ENCODE data around the gene KRT32. TPM values are rescaled to one million over a fixed set of nuclear protein-coding genes. Genes with fewer than 3 reads are reported as not detected.

The KRT32 gene
- 0.27 TPM for total RNA-seq
- long read RNA-seq = 0 reads

DNA sequence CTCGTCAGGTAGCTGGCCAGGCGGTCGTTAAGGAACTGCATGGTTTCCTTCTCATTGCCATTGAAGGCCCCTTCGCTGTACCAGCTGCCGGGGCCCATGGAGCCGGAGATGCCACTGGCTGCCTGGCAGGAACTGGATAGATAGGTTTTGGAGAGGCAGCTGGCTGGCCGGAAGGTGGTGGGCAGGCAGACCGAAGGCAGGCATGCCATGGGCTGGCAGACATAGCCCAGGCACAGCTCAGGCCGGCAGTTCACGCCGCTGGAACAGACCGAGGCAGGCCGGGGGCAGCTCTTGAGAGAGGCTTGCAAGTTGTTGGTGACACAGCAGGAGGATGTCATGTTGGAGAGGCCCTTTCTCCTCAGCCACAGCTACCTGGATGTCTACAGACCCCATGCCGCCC, at the start of gene KRT32:
TSS of gene KRT32 (minus strand) at position 399 of the 400 bp plus-strand sequence. CDS start at position 338, 61 bp downstream.
- DNase-seq (ENCODE audit: low spot score) = no peak
- intact Hi-C loops (cut with DNase I) = no loop called here

DNA sequence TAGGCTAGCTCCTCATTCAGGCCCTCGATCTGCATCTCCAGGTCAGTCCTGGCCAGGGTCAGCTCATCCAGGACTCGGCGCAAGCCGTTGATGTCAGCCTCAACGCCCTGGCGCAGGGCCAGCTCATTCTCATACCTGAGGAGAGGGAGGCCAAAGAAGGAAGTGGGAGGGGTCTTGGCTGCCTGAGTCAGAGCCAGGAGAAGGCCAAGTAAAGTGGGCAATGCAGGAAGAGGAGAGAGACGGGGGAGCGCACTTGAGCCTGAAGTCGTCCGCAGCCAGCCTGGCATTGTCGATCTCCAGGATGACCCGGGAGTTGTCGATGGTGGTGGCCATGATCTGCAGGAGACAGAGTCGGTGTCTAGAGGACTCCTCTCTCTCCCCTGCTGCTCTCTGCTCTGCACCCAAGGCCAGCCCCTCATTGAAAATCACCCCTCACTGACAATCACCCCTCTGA, 49.7 kb upstream of the KRT32 start:
- DNase-seq (ENCODE audit: low spot score) = no peak

DNA sequence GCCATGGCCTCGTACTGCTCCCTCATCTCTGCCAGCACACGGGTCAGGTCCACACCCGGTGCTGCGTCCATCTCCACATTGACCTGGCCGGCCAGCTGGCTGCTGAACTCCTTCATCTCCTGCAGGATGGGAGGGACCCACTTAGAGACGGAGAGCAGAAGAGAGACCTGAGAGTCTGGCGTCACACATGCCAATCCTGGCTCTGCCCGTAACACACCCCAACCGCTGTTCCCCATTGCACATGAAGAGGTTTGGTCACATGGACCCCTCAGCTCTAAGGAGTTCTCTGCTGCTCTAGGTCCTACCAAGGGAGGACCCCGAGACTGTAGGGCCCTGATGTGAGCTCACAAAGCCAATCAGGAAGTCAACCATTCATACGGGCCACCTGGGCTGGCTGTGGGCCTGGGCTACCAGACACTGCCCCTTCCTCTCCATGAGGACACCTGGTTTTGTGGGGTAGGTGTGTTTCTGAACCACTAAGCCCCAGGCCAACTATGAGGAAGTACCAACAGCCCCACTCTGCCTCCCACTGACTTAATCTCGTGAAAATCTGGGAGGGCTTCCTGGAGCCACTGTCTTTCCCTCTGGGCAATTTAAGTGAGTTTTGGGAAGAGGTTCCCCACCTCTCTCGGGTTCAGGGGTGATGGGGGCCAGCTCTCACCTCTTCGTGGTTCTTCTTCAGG, 49.1 kb upstream of the KRT32 start:
- intact Hi-C loops (cut with DNase I) = no loop called here
- no peak for DNase-seq (ENCODE audit: low spot score)

More for the DNA sequence above, 49.7 kb upstream of the KRT32 start:
- intact Hi-C loops (cut with DNase I) = no loop called here

DNA sequence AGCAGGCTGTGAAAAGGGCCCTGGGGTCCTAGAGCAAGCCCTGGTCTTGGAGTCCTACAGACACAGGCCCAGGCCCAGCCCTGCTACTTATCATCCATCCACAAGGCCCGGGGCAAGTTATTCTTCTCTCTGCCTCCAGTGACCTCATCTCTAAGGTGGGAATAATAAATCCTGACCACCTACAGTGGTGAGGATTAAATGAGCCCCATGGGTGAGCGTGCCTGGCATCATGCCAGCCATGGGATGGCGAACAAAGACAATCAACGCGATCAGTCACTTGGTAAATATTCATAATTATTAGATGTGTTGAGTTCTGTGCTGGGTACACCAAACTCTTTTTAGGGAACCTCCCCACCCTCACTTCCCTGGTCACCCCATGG, 46.0 kb upstream of the KRT32 start:
- DNase-seq (ENCODE audit: low spot score) = no peak

DNA sequence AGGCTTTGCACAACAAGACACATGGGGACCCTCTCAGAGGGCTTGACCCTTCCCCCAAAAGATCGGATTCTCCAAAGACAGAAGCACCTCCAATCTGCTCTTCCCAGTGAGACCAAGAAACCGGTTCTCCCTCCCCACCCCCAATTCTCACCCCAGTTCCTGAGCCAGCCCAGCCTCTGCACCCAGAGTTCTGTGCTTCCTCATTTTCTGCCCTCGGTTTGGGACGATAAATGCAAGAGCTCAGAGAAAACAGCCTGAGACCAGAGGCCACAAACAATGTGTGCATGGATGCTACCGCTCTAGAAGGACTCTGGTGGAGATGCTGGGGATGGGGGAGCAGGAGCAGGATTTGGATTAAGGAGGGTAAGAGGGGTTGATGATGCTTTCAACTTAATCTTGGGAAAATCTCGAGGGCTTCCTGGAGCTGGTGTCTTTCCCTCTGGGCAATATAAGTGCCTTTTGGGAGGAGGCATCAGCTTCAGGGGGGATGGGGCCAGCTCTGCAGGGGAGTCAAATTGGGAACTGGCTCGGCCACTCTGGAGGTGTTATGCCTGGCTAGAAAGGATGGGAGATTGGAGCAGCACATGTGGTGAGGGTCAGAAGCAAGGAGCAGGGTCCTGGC, 45.5 kb upstream of the KRT32 start:
- intact Hi-C loops (cut with DNase I) = no loop called here
- no peak for DNase-seq (ENCODE audit: low spot score)

More for the DNA sequence above, 46.0 kb upstream of the KRT32 start:
- intact Hi-C loops (cut with DNase I) = no loop called here

DNA sequence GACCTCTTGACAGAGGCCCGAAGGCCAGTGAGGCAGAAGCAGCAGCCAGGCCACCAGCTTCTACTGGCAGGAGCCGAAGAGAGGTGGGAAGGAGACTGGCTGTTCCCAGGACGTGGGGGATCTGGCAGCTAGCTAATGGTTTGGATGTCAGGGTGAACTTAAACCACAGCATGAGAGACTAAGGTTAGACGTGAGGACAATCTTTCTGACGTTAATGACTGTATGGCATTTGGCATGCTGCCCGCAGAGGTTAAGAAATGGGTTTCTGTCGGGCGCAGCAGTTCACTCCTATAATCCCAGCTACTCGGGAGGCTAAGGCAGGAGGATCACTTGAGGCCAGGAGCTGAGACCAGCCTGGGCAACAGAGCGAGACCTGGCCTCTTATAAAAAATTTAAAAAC, 44.5 kb upstream of the KRT32 start:
- DNase-seq (ENCODE audit: low spot score) = no peak
- intact Hi-C loops (cut with DNase I) = no loop called here

GRCh38 chr17:41511116-41511515, 43.9 kb upstream of the KRT32 start:
- DNase-seq (ENCODE audit: low spot score) = no peak
- intact Hi-C loops (cut with DNase I) = no loop called here

DNA sequence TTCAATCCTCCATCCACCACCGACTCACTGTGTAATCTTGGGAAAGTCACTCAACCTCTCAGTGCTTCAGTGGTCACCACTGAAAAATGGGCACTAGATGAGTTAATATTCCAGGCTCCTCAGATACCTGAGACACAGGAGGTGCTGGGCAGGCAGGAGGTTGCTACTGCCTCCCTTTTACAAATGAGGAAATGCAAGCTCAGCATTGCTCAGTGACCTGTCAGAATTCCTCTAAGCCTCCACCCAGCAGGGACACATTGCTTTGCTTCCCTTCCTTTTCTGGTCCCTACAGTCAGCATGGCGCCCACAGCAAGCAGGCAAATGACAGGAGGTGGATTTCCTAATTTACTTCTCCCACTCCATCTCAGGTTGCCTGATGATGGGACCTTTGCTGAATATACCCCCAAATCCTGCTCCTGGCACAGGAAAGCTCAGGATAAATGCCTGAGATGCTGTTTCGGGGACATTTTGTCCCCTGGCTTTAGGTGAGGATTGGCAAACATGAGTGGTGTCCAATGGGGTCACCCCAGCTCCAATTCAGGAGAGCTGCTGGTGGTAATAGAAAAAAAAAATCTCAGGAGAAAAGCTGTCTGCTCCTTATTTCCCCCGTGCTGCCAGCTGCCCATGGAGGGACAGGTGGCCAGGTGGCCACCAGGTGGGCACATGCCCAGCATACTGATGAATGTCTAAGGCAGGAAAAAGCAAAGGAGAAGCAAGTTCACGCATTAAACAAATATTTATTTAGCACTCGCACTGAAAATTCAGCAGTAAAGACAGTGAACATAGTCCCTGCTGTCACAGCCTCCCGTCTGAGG, 43.3 kb upstream of the KRT32 start:
- intact Hi-C loops (cut with DNase I) = no loop called here

GRCh38 chr17:41507315-41507880, 40.2 kb upstream of the KRT32 start:
- DNase-seq (ENCODE audit: low spot score) = no peak
- intact Hi-C loops (cut with DNase I) = no loop called here

More for the DNA sequence above, 43.3 kb upstream of the KRT32 start:
- DNase-seq (ENCODE audit: low spot score) = no peak

- intact Hi-C loops (cut with DNase I) = no loop called here
- no peak for DNase-seq (ENCODE audit: low spot score)
Measured at GRCh38 chr17:41505809-41506767, 38.9 kb upstream of the KRT32 start.

GRCh38 chr17:41505007-41505808, 38.0 kb upstream of the KRT32 start, which contains the start of gene KRT13:
Gene KRT13 (minus strand): TSS chr17:41505612. CDS start chr17:41505550, 62 bp downstream.
- DNase-seq (ENCODE audit: low spot score) = no peak
- intact Hi-C loops (cut with DNase I) = no loop called here

DNA sequence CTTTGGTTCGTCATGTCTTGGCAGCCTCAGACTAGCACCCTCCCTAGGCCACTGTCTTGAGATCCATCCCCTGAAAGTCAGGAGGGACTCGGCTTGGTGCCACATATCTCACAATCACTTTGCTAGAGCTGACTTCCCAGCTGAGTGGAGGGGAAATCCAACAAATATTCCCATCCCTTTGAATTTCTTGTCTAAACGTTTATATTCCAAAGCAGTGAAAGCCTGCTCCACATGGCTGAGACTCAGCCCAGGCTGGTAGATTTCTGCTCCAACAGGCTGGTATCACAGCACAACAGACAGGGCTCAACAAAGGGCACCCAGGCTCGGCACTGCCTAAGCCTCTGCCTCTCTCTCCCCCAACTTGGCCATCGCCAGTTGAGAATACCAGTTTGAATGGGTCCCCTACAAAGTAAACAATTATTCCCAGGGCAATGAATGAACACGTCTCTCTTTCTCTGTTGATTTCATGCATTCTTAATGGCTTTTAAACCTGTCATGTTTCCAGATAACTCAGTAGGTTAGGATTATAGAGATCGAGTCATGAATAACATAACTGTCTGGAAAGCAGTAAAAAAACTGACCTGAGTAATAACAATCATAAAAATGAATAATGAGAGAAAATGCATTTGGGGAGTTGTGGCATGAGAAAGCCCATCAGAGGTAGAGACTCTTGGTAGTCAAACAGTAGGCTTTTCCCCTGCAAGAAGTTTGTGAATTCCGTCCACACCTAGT, 37.2 kb upstream of the KRT32 start:
- intact Hi-C loops (cut with DNase I) = no loop called here
- DNase-seq (ENCODE audit: low spot score) = no peak

GRCh38 chr17:41503202-41503601, 36.0 kb upstream of the KRT32 start:
- DNase-seq (ENCODE audit: low spot score) = no peak
- intact Hi-C loops (cut with DNase I) = no loop called here

- intact Hi-C loops (cut with DNase I) = no loop called here
- DNase-seq (ENCODE audit: low spot score) = peak; percentile 80
Measured at GRCh38 chr17:41500131-41500911, 33.1 kb upstream of the KRT32 start.

GRCh38 chr17:41499714-41500113, 32.5 kb upstream of the KRT32 start:
- no peak for DNase-seq (ENCODE audit: low spot score)
- intact Hi-C loops (cut with DNase I) = loop anchor here (10.0 kb wide), 1 partner anchor 175 kb away; no protein-coding TSS in a partner anchor

DNA sequence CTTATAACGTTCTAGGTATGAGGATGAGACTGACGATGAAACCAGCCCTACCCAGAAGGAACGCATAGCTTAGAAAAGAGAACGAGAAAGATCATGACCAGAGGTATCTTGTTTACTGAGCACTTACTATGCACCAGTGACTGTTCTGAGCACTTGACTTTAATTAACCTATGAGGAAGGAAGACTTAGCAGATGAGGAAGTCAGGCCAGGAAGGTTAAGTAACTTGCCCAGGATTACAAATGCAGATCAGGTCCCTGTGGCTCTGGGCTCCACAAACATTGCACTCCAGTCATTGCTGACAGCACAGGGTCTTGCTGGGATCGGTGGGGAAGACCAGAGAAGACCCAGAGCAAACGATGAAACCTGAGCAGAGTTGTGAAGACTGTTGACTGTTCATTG, 31.1 kb upstream of the KRT32 start:
- DNase-seq (ENCODE audit: low spot score) = no peak
- intact Hi-C loops (cut with DNase I) = loop anchor here (10.0 kb wide), 1 partner anchor 173 kb away; no protein-coding TSS in a partner anchor

All from cardiac septum (tissue), 1 donor.